OCI-LY3 (cell line): Measurements from ENCODE around the gene JCAD.

Source experiments
- H2AFZ ChIP-seq: fragments of 200-600, 300-600 bp; shearing (Covaris generic); 2 replicates; pipeline ENCODE4 v1.6.0; 2014; ENCODE audit warnings: antibody characterized with exemption, low read depth, low read length
- H3K27ac ChIP-seq: fragments of 200-600, 300-600 bp; sonication (generic); 2 replicates; pipeline ENCODE4 v1.5.1; 2014; ENCODE audit warnings: mild to moderate bottlenecking, low read length, moderate library complexity, mixed read lengths
- H3K27me3 ChIP-seq: fragments of 200-600, 300-600 bp; sonication (generic); 2 replicates; pipeline ENCODE4 v1.6.1; 2014; ENCODE audit warnings: low read depth, low read length, mixed read lengths
- H3K36me3 ChIP-seq: fragments of 200-600, 300-600 bp; sonication (generic); replicated peaks from 2 replicates; pipeline ENCODE3; 2014; ENCODE audit warnings: low read depth, low read length, mixed read lengths
- H3K4me1 ChIP-seq: fragments of 300-600, 200-600 bp; sonication (generic); 2 replicates; pipeline ENCODE4 v1.6.1; 2014; ENCODE audit warnings: low read length, mixed read lengths
- H3K4me2 ChIP-seq: fragments of 200-600, 300-600 bp; sonication (generic); 2 replicates; pipeline ENCODE4 v1.6.1; 2014; ENCODE audit warnings: low read length, mixed read lengths
- H3K4me3 ChIP-seq: fragments of 300-600, 200-600 bp; sonication (generic); 2 replicates; pipeline ENCODE4 v1.5.1; 2014; ENCODE audit warnings: antibody characterized with exemption, mild to moderate bottlenecking, low read length, moderate library complexity
- H3K79me2 ChIP-seq: fragments of 300-600, 200-600 bp; shearing (Covaris generic); 2 replicates; pipeline ENCODE4 v1.6.1; 2014; ENCODE audit warnings: mild to moderate bottlenecking, low read length, mixed read lengths
- H3K9ac ChIP-seq: fragments of 300-600, 200-600 bp; shearing (Covaris generic); 2 replicates; pipeline ENCODE4 v1.6.0; 2014; ENCODE audit warnings: mild to moderate bottlenecking, low read length, moderate library complexity
- H3K9me3 ChIP-seq: fragments of 200-600, 300-600 bp; shearing (Covaris generic); 2 replicates; pipeline ENCODE4 v1.6.1; 2014; ENCODE audit warnings: low read length, mixed read lengths; ENCODE audit not compliant: insufficient read depth
- H4K20me1 ChIP-seq: fragments of 200-600, 300-600 bp; sonication (generic); 2 replicates; pipeline ENCODE4 v1.6.1; 2016; ENCODE audit warnings: low read length, mixed read lengths; ENCODE audit not compliant: insufficient read depth
- EZH2phosphoT487 ChIP-seq: fragments of 200-600 bp; shearing (Covaris generic); IDR thresholded peaks from 2 replicates; pipeline ENCODE4 v1.6.1; 2018; ENCODE audit warnings: antibody characterized with exemption, mixed run types, low read depth
- TF ChIP-seq, protein P1 (sequence below): fragments of 200-600, 300-600 bp; sonication (generic); IDR thresholded peaks from 2 replicates; pipeline ENCODE4 v1.5.1; 2014; ENCODE audit warnings: antibody characterized with exemption, low read length, low read depth

Gene JCAD

DNA sequence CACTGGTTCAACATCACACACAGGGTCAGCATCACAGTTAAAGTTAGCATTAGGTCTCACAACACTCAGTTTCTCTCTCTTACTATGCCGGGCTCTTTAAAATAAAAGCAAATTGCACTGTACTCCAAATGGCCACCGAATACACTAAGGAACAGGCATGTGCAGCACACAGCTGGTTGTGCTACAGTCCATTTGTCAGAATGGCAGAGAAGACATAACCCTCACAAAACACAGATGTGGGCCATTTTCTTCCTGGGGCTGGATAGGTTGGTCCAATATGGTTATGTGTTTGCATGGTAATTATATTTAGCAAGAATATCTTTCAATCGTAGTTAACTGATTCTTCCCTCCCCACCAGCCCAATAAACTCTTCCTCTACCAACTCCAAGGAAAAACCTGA lies 9.0 kb downstream of the JCAD start:
- no peak for TF ChIP-seq EZH2phosphoT487
- TF ChIP-seq, protein P1, sequence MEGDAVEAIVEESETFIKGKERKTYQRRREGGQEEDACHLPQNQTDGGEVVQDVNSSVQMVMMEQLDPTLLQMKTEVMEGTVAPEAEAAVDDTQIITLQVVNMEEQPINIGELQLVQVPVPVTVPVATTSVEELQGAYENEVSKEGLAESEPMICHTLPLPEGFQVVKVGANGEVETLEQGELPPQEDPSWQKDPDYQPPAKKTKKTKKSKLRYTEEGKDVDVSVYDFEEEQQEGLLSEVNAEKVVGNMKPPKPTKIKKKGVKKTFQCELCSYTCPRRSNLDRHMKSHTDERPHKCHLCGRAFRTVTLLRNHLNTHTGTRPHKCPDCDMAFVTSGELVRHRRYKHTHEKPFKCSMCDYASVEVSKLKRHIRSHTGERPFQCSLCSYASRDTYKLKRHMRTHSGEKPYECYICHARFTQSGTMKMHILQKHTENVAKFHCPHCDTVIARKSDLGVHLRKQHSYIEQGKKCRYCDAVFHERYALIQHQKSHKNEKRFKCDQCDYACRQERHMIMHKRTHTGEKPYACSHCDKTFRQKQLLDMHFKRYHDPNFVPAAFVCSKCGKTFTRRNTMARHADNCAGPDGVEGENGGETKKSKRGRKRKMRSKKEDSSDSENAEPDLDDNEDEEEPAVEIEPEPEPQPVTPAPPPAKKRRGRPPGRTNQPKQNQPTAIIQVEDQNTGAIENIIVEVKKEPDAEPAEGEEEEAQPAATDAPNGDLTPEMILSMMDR: no peak
- Histone ChIP-seq H3K9ac (no peak overlapping the region), H3K27me3 (peaks cover 7% of the 10 kb centered on the region)

DNA sequence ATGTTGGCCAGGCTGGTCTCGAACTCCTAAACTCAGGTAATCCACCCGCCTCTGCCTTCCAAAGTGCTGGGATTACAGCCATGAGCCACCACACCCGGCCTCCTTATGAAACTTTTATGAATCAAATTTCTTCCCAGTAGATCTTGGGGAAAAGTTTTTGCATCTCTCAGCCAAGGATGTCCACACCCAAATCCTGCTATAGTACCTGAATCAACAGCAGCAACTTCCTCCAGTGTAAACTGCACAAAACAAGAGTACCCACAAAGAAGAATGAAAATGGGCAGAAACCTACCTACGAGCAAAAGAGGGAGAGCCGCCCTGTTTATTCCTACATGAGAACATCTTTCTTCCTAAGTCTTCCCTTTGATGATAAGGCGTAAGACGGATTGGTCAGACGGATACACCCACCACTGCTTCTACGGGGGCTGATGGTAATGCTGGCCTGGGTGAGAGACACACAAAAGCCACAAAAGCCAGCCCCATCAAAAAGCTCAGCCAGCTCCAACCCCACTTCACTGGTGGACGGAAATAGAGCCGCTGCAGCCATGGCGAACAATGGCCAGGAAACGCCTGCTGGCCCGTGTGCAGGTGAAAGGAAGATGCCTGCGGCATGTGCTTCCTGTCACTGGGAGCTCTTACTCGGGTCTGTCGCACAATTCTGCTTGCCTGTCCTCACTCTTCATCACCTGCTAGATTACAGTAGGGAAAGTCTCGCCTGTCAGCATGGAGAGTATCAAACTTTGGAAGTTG lies 10.4 kb downstream of the JCAD start:
- peaks cover 4% of the 10 kb centered on the region; the same call in 1 of the 2 replicates for H3K4me1 ChIP-seq
- no peaks in the 10 kb centered on the region for H3K36me3 ChIP-seq
- no peak overlapping the region for H3K27ac ChIP-seq
- no peaks in the 10 kb centered on the region for H4K20me1 ChIP-seq
- H3K9ac ChIP-seq: no peak overlapping the region
- TF ChIP-seq, protein P1: no peak
- TF ChIP-seq EZH2phosphoT487: no peak
- H3K4me3 ChIP-seq: no peak overlapping the region
- no peaks in the 10 kb centered on the region for H3K9me3 ChIP-seq
- H3K27me3 ChIP-seq: peaks cover 7% of the 10 kb centered on the region
- no peak overlapping the region for H2AFZ ChIP-seq
- H3K79me2 ChIP-seq: no peaks in the 10 kb centered on the region
- H3K4me2 ChIP-seq: no peak overlapping the region

More for the DNA sequence above, 9.0 kb downstream of the JCAD start:
- no peak overlapping the region for H3K4me3 ChIP-seq
- no peak overlapping the region for H3K27ac ChIP-seq
- no peaks in the 10 kb centered on the region for H4K20me1 ChIP-seq
- H3K4me2 ChIP-seq: no peak overlapping the region
- no peaks in the 10 kb centered on the region for H3K9me3 ChIP-seq
- no peaks in the 10 kb centered on the region for H3K36me3 ChIP-seq
- no peaks in the 10 kb centered on the region for H3K79me2 ChIP-seq
- peaks cover 4% of the 10 kb centered on the region; the same call in 1 of the 2 replicates for H3K4me1 ChIP-seq
- H2AFZ ChIP-seq: no peak overlapping the region

DNA sequence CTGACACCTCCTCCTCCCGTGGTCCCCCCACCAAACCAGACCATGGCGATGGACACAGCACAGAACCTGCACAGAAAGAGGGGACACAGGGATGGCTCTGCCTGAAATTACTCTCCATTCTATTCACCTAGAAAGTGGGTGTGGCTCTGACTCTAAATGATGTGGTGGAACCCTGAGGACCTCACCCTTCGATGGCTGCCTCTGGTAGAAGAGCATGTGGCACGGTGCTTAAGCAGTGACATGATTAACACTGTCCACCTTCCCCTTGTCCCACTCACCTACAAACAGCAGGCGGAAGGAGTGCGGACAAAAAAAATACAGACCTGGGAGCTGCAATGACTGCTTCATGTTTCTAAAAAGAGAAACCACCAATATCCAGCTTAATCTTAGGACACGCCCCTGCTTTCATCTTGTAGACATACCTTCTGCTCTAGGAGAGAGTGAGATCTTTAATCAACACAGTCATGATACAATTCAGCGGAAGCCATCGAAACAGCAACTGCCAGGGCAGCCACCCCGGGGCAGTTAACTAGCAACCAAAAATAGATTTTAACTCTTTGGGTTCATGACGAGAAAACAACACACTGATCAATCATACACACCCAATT lies 11.4 kb downstream of the JCAD start:
- H3K4me2 ChIP-seq: no peak overlapping the region
- TF ChIP-seq, protein P1: no peak
- no peak for TF ChIP-seq EZH2phosphoT487

GRCh38 chr10:30047430-30047829 lies 12.0 kb downstream of the JCAD start:
- Histone ChIP-seq H3K9ac (no peak overlapping the region), H3K79me2 (no peaks in the 10 kb centered on the region), H3K27ac (no peak overlapping the region), H3K4me3 (no peak overlapping the region), H2AFZ (no peak overlapping the region), H3K4me2 (peak overlapping the region; percentile 22; the same call in 1 of the 2 replicates), H3K4me1 (peaks cover 4% of the 10 kb centered on the region; the same call in 1 of the 2 replicates), H4K20me1 (no peaks in the 10 kb centered on the region), H3K27me3 (peaks cover 7% of the 10 kb centered on the region), H3K9me3 (no peaks in the 10 kb centered on the region), H3K36me3 (no peaks in the 10 kb centered on the region)
- TF ChIP-seq, protein P1: no peak
- TF ChIP-seq EZH2phosphoT487: no peak

More for the DNA sequence above, 11.4 kb downstream of the JCAD start:
- H3K79me2 ChIP-seq: no peaks in the 10 kb centered on the region
- no peaks in the 10 kb centered on the region for H3K36me3 ChIP-seq
- no peaks in the 10 kb centered on the region for H4K20me1 ChIP-seq
- no peaks in the 10 kb centered on the region for H3K9me3 ChIP-seq
- H3K27me3 ChIP-seq: peaks cover 7% of the 10 kb centered on the region
- no peak overlapping the region for H2AFZ ChIP-seq
- H3K9ac ChIP-seq: no peak overlapping the region
- H3K27ac ChIP-seq: no peak overlapping the region
- H3K4me3 ChIP-seq: no peak overlapping the region
- peaks cover 4% of the 10 kb centered on the region; the same call in 1 of the 2 replicates for H3K4me1 ChIP-seq
